WERI-Rb-1 (cell line): ENCODE measurements around the gene SPDYE3.
"Not testable (repeated sequence)": the region's sequence is repeated elsewhere in the genome, so short reads cannot be mapped to it uniquely, and the experiment has no call there.

Experiments
- DNase-seq: peaks from one replicate; pipeline ENCODE4 v3.0.0-alpha.2; 2020
- H3K27ac ChIP-seq: fragments of 250-450 bp; sonication (Bioruptor Pico); 2 replicates; pipeline ENCODE4 v1.5.1; 2020; ENCODE audit warnings: mild to moderate bottlenecking, moderate library complexity
- H3K27me3 ChIP-seq: fragments of 250-450 bp; sonication (Bioruptor Pico); 2 replicates; pipeline ENCODE4 v1.5.1; 2021; ENCODE audit warnings: mild to moderate bottlenecking, low read depth, moderate library complexity; ENCODE audit not compliant: insufficient read depth, severe bottlenecking
- H3K36me3 ChIP-seq: fragments of 250-450 bp; sonication (Bioruptor Pico); 2 replicates; pipeline ENCODE4 v1.5.1; 2020; ENCODE audit warnings: mild to moderate bottlenecking, moderate library complexity
- H3K4me3 ChIP-seq: 2 replicates; pipeline ENCODE4 v1.5.1; 2011; ENCODE audit warnings: low read depth, mild to moderate bottlenecking, control low read depth, low read length
- H3K9me3 ChIP-seq: fragments of 250-450 bp; sonication (Bioruptor Pico); 2 replicates; pipeline ENCODE4 v1.5.1; 2021; ENCODE audit warnings: mild to moderate bottlenecking, moderate library complexity; ENCODE audit not compliant: severe bottlenecking
- TF ChIP-seq, protein P1 (sequence below): IDR thresholded peaks from 2 replicates; pipeline ENCODE4 v1.5.1; 2011; ENCODE audit warnings: low read depth, mild to moderate bottlenecking, control low read depth, inconsistent platforms, low read length

The SPDYE3 gene, protein sequence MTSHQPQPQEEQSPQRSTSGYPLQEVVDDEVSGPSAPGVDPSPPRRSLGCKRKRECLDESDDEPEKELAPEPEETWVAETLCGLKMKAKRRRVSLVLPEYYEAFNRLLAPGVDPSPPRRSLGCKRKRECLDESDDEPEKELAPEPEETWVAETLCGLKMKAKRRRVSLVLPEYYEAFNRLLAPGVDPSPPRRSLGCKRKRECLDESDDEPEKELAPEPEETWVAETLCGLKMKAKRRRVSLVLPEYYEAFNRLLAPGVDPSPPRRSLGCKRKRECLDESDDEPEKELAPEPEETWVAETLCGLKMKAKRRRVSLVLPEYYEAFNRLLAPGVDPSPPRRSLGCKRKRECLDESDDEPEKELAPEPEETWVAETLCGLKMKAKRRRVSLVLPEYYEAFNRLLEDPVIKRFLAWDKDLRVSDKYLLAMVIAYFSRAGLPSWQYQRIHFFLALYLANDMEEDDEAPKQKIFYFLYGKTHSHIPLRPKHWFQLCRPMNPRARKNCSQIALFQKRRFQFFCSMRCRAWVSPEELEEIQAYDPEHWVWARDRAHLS

GRCh38 chr7:100307402-100307801 is at the start of gene SPDYE3:
SPDYE3 (plus strand) TSS chr7:100307702; CDS start chr7:100307886, 184 bp downstream.
- not testable (repeated sequence) for H3K36me3 ChIP-seq, H3K27ac ChIP-seq, H3K4me3 ChIP-seq, DNase-seq, H3K9me3 ChIP-seq, H3K27me3 ChIP-seq

DNA sequence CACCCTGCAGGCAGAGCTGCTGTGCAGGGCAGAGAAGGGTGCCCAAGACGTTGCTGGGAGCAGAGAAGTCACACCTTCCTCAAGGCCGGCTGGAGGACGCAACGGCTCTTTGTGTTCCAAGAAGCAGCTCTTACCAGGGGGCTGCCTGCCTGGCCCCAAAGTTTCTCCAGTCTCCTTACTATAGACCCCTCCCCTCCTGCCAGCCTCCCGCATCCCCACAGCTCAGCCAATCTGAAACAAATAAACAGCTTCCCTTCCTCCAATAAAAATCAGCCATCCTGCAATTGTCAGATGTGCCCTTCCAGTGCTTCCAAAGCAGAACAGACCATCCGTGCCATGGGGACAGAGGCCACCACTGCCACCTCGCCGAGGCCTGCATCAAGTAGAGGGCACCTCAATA is 47.5 kb upstream of the SPDYE3 start:
- not testable (repeated sequence) for H3K4me3 ChIP-seq, H3K36me3 ChIP-seq, H3K27me3 ChIP-seq, DNase-seq, H3K27ac ChIP-seq, H3K9me3 ChIP-seq

DNA sequence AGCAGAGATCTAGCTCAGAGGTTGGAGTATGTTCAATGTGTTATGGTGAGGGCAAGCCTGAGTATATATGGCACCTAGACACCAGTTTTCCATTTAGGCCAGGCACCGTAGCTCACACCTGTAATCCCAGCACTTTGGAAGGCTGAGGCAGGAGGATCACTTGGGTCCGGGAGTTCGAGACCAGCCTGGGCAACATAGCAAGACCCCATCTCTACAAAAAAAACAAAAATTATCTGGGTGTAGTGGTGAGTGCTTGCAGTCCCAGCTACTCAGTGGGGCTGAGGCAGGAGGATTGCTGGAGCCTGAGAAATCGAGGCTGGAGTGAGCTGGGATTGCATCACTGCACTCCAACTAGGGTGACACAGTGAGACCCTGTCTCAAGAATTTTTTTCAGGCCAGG is 44.6 kb upstream of the SPDYE3 start:
- H3K36me3 ChIP-seq, DNase-seq, H3K27ac ChIP-seq, H3K27me3 ChIP-seq, H3K9me3 ChIP-seq, H3K4me3 ChIP-seq: not testable (repeated sequence)

DNA sequence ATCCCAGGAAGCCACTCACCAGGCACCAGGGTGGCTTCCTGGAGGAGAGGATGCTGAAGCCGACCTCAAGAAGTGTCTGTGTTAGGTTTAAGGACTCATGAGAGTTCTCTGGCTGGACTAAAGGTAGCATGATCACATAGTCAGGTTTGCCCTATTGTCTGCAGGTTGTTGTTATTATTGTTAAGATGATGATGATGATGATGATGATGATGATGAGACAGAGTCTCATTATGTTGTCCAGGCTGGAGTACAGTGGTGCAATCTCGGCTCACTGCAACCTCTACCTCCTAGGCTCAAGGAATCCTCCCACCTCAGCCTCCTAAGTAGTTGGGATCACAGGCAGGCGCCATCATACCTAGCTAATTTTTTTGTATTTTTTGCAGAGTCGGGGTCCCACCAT is 43.3 kb upstream of the SPDYE3 start:
- H3K27me3 ChIP-seq, H3K36me3 ChIP-seq, H3K4me3 ChIP-seq, H3K9me3 ChIP-seq, DNase-seq, H3K27ac ChIP-seq: not testable (repeated sequence)

GRCh38 chr7:100264669-100265165 is 42.8 kb upstream of the SPDYE3 start:
- not testable (repeated sequence) for DNase-seq, H3K27me3 ChIP-seq, H3K4me3 ChIP-seq, H3K27ac ChIP-seq, H3K36me3 ChIP-seq, H3K9me3 ChIP-seq

- H3K9me3 ChIP-seq, H3K27me3 ChIP-seq, H3K4me3 ChIP-seq, H3K36me3 ChIP-seq, DNase-seq, H3K27ac ChIP-seq: not testable (repeated sequence)
Measured at GRCh38 chr7:100265851-100266250, 41.7 kb upstream of the SPDYE3 start.

DNA sequence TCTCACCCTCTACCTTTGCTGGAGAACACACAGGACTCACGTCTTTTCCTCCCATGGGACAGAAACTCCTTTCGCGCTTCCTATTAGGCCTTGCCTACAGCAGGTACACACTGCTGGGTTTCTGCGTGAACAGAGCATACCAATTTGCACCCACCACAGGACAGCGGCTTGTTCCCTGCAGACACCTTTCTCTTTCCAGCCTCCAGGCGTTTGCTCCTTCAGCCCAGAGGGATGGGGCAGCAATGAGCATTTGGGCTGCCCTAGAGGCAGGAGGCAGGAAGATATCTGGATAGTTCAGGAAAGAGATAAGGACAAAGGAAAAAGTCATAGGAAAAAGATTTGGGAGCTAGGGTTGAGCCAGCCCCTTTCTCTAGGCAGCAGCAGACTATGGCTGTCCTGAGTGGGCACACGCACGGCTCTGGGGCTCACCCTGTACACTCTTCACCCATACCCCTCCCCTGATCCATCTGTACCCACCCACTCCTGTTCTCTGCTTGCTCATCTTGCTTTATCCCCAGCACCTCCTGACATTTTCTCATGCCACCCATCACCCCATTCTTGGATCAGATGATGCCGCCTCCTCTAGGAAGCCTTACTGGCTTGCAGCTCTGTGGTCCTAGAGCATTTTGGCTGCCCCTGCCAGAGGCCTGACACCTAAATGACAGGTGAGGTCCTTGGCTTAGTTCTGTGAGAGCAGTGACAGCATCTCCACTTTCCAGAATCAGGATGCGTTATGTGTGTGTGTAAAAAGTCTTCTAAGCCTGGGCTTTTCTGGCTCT is 40.7 kb upstream of the SPDYE3 start:
- Histone ChIP-seq H3K4me3 (no peak overlapping the region), H3K27me3 (no peaks in the 10 kb centered on the region), H3K27ac (no peak overlapping the region), H3K9me3 (no peaks in the 10 kb centered on the region), H3K36me3 (no peaks in the 10 kb centered on the region)
- TF ChIP-seq, protein P1, sequence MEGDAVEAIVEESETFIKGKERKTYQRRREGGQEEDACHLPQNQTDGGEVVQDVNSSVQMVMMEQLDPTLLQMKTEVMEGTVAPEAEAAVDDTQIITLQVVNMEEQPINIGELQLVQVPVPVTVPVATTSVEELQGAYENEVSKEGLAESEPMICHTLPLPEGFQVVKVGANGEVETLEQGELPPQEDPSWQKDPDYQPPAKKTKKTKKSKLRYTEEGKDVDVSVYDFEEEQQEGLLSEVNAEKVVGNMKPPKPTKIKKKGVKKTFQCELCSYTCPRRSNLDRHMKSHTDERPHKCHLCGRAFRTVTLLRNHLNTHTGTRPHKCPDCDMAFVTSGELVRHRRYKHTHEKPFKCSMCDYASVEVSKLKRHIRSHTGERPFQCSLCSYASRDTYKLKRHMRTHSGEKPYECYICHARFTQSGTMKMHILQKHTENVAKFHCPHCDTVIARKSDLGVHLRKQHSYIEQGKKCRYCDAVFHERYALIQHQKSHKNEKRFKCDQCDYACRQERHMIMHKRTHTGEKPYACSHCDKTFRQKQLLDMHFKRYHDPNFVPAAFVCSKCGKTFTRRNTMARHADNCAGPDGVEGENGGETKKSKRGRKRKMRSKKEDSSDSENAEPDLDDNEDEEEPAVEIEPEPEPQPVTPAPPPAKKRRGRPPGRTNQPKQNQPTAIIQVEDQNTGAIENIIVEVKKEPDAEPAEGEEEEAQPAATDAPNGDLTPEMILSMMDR = no peak
- DNase-seq = no peak

DNA sequence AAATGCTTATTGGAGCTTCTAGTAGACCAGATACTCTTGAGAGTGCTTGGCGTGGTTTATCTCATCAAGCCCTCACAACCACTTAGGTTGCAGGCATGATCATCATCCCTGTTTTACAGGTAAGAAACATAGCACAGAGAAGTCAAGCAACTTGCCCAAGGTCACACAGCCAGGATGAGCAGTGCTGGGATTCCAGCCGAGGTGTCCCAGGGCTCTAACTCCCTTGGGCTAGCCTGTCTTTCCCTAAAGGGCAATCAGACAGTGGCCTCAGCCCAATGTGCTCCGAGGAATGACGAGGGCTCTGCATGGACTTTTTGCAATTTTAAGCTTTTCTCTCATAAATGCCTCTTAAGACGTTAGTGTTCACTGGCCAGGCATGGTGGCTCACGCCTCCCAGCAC is 39.9 kb upstream of the SPDYE3 start:
- H3K36me3 ChIP-seq = no peaks in the 10 kb centered on the region
- no peak overlapping the region for H3K27ac ChIP-seq
- H3K4me3 ChIP-seq = no peak overlapping the region
- no peak for DNase-seq
- H3K9me3 ChIP-seq = no peaks in the 10 kb centered on the region
- no peaks in the 10 kb centered on the region for H3K27me3 ChIP-seq
- TF ChIP-seq, protein P1 = no peak

DNA sequence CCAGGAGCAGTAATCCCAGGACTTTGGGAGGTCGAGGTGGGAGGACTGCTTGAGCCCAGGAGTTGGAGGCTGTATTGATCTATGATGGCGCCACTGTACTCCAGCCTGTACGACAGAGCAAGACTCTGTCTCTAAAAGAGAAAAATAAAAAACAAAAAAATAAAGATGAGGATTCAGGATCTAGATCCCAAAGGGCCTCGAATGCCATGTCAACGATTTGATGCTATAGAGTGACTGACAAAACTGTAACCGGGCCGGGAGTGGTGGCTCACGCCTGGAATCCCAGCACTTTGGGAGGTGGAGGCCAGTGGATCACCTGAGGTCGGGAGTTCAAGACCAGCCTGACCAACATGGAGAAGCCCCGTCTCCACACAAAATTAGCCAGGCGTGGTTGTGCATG is 38.6 kb upstream of the SPDYE3 start:
- not testable (repeated sequence) for H3K27me3 ChIP-seq, H3K4me3 ChIP-seq, H3K9me3 ChIP-seq, H3K36me3 ChIP-seq, DNase-seq, H3K27ac ChIP-seq

GRCh38 chr7:100269306-100270045 is 38.0 kb upstream of the SPDYE3 start:
- H3K27ac ChIP-seq, H3K9me3 ChIP-seq, DNase-seq, H3K27me3 ChIP-seq, H3K4me3 ChIP-seq, H3K36me3 ChIP-seq: not testable (repeated sequence)

DNA sequence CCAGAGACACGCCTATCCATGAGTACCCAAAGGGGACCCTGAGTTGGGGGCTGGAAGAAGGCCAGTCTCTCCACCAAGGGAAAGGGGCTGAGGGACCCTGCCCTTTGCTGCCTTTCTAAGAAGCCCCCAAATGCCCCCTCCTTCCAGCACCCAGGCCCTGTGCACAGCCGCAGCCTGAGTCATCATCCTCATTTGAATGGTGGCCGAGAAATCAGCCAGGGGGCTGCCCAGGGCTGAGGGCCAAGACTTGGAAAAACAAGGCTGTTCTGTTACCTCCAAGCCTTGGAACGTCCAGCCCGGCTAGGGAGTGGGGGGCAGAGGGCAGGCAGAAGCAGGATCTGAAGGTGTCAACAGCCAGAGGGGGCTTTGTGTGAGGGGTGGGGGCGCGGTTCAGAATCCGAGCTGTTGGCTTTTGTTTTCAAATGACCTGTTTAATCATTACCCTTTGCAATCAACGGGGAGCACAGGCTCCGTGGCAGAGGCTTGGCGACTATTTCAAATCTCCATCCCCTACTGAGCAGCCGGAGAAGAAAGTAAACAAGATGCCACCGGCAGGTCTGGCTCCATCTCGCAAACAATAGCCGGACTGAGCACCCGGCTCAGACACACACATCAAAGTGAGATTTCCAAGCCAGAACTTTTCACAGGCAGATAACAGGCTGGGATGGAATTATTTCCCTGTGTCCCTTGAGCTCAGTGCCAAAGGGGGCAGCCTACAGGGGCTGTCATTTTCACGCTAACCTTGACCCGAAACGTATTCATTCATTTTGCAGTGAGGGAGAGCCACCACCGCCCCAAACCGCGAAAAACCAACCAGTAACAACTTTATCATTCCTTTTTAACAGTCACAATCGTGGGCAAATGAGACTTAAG is 37.2 kb upstream of the SPDYE3 start:
- H3K4me3 ChIP-seq, DNase-seq: not testable (repeated sequence)

More for the DNA sequence above, 37.2 kb upstream of the SPDYE3 start:
- not testable (repeated sequence) for H3K36me3 ChIP-seq, H3K27me3 ChIP-seq, H3K9me3 ChIP-seq, H3K27ac ChIP-seq
